NCI-H146 treated with DMSO at 0.1 percent for 48 hours (cell line): ENCODE results near the gene OTOF.
A peak's percentile ranks its signal among the peaks of the same experiment; 100 is the strongest.

Experiments
- DNase-seq: peaks from one replicate; lab custom pipeline; 2025; ENCODE audit not compliant: unreplicated experiment; lab: John Stamatoyannopoulos, UW

The OTOF gene

GRCh38 chr2:26503231-26503880, 25.4 kb upstream of the OTOF start:
- peak; percentile 86 for DNase-seq

DNA sequence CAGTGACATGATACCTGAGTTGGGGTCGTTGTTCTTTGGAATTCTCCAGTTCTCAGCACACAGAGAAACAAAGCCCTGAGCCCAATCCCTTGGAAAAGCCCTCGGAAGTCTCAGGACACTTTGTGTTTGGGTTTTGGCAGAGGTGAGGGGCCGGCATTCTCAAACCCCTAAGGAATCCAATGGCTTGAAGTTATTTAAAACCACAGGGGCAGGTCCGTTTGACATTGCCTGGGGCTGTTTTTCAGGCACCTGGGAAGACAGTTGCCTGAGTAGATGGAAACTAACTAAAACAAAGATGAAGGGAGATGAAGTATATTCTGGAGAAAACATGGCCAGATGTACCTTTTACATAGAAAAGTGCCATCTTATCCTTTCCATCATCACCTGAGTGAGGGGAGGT, 22.5 kb upstream of the OTOF start:
- no peak for DNase-seq

DNA sequence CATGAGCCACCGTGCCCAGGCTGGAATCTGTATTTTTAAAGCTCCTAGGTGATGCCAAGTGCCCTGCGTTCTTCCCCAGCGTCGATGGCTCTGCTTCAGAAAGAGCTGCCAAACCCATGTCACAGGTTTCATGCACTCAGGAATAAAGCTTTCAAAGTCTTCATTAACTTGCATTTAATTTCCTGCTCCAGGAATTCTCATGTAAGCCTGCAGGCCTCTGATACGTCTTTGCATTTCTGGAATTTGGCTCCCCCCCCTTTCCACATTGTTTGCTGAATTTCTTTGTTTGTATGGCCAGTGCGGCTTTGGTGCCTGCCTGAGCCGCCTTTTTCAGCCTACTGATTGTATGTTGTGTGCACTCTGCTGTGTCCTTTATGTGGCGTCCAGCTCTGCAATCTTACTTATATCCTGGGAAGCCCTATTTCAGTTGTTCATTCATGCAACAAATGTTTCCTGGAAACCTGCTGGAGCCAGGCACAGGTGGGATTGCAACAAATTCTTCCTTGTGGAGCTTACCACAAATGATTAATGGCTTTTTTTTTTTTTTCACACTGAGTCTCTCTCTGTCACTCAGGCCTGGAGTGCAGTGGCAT, 17.9 kb upstream of the OTOF start:
- DNase-seq, result no peak

- DNase-seq, result no peak
These were observed 17.0 kb upstream of the OTOF start for GRCh38 chr2:26494891-26495290.

DNA sequence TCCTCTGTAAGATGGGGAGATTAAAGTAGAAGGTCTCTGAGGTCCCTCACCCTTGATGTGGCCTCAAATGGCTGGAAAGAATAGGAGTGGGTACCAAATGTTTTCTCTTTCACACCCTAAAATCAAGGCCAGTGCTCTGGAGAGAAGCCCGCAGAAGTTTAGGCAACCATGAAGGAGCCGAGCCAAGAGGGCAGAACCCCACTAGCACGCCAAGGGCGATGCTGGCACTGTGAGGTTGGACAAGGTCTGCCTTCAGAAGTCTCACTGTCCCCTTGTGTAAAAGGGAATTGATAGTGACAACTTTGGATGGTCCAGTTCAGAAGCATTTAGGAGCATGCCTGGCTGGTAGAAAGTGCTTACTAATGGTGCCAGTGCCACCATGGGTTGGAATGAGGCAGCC, 16.3 kb upstream of the OTOF start:
- no peak for DNase-seq

- DNase-seq, result no peak
These were observed 15.6 kb upstream of the OTOF start for GRCh38 chr2:26493566-26493965.

DNA sequence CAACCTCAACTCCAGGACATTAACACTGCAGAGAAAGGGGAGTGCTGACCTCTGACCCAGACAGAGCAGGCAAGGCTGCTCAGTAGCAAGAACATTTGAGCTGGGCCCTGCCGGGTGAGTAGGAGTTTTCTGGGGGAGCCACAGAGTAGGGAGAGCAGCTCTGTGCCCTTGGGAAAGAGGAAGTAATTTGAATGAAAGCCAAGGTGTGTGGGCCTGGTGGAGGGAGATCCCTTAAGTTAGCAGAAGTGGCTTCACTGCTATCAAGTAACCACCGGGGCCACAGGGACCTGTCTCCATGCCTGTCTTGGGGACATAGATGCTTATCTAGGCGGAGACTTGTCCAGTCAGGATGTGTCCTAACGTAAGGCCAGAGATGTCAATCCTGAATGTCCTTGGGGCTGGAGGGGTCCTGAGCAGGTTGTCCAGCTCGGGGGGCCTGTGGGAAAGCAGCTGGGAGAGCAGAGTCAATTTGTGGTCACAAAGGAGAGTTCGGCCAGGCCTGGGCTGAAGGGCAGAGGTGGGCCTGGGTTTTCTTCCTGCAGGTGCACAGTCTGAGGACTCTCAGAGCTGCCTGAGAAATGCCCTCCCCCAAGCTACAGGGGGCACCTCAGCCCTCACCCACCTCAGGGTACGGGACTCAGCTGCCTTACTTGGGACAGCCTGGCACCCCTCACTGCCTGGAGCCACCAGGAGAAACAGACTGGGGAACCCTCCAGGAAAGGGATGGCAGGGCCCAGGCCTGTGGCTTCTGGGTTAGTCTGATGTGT, 15.0 kb upstream of the OTOF start:
- no peak for DNase-seq

DNA sequence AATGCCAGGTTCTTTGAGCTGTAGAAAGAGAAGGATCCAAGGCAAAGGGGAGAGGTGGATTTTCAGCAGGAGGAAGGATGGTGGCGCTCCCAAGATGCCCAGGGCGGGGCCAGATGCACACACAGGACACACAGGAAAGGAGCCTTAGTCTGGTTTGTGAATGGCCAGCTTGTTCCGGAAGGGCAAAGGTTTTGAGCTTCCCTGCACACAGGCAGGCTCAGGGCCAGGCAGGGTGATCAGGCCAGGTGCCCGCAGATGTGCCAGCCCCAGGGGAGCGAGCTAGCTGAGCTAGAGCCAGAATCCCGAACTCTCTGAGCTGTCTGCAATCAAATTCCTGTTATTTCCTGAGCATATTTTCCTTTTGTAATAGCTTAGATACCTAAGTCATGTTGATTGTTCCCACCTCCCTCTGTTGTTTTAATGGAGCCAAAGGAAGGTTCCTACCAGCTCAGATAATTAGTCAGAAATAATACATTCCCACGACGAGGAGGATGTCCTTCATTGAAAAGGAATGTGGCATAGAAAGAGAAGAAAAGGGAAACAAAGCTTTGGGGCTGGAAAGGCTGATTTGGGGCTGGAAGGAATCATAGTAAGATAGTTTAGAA, 13.7 kb upstream of the OTOF start:
- no peak for DNase-seq

DNA sequence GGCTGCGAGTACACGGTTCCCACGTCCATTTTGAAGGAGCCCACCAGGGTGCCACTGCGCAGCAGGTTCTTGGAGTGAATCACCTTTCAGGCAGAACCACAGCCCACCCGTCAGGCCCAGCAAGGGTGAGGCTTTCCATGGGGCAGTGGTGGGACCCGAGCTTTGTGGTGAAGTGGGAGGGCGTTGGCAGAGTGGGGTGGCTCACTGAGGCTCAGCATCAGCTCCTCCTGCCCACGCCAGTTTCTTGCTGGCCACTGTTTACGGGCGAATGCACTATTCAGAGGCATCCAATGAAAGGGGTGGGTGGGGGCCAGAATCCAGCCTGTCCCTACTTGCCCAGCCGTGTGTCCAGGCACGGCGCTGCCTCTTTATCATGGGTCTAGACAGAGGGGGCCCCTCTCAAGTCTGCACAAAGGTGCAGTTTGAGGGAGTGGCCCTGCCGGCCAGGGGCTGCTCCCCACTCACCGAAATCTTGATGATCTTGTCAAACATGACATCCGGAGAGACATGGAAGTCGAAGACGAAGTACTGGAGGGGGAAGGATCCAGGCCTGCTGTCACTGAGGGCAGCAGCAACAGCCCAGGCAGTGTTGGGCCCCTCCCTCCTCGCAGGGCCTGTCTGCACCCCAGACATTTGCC, 11.4 kb upstream of the OTOF start:
- DNase-seq, result no peak

- DNase-seq, result no peak
These were observed 10.7 kb upstream of the OTOF start for GRCh38 chr2:26488463-26489212.

- DNase-seq, result no peak
These were observed 9.3 kb upstream of the OTOF start for GRCh38 chr2:26487192-26487591.

DNA sequence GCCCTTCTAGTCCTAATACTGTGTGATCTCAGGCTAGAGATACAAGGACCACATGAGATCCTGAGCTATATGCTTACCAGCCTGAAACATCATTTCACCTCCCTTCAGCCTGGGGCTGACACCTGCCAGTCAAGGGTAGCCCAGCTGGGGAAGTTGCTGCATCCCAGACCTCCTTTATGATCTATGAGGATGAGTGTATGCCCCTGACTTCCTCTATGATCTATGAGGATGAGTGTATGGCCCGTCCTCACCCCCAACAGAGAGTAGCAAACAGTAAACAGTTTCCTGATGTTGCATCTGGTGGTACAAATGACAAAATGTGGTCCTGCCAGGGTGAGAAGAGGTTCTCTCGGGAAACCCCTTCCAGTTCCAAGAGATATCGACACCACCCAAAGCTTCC, 8.9 kb upstream of the OTOF start:
- no peak for DNase-seq

GRCh38 chr2:26485725-26486418, 7.9 kb upstream of the OTOF start:
- DNase-seq, result no peak

- no peak for DNase-seq
These were observed 7.2 kb upstream of the OTOF start for GRCh38 chr2:26485099-26485498.

GRCh38 chr2:26484579-26484978, 6.7 kb upstream of the OTOF start:
- no peak for DNase-seq

GRCh38 chr2:26483957-26484565, 6.1 kb upstream of the OTOF start:
- no peak for DNase-seq

DNA sequence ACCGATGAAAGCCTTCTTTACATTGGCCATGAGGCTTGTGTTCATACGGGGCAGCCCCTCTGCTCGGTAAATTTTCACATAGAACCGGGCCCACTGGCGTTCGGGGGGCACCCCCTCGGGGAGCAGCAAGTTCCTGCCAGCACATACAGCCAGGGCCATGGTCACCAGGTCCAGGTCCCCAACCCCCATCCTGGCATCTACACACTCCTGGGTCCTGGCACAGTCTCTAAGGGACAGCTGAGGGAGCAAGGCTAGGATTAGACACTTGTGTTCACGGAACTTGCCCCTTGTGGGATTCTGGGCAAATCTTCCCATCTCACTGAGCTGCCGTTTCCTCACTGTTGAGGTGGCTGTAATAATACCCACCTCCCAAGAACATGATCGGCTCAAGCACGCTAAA, 5.6 kb upstream of the OTOF start:
- no peak for DNase-seq

DNA sequence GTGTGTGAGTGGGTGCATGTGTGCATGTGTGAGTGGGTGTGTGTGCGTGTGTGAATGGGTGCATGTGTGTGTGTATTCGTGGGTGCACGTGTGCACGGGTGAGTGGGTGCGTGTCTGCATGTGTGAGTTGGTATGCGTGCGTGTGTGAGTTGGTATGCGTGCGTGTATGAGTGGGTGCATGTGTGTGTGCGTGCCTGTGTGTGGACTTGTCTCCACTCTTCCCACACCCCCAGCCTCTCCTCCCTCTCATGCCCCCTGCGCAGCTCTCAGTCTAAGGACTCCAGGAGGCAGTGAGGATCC, 5.1 kb upstream of the OTOF start:
- DNase-seq, result no peak

DNA sequence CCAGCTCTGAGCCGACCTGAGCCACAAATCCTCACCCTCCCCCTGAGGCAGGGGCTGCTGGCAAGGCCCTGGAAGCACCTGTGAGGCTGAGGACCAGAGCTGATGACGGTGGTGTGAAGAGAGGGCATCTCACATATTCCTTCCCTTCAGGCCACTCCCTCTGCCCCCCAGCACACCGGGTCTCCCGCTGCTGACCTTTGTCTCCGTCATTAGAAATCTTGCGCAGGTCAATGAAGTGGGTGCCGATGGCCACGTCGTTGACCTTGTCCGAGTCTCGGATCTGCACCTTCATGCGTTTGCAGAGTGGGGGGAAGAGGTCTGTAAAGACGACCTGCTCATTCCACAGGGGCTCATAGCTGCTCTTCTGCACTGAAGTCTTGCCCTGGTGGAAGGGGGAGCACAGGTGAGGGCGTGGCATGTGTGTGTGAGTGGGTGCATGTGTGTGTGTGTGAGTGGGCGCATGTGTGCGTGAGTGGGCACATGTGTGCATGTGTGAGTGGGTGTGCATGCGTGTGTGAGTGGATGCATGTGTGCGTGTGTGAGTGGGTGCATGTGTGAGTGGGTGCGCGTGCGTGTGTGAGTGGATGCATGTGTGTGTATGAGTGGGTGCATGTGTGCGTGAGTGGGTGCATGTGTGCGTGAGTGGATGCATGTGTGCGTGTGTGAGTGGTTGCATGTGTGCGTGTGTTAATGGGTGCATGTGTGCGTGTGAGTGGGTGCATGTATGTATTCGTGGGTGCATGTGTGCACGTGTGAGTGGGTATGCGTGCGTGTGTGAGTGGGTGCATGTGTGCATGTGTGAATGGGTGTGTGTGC, 4.5 kb upstream of the OTOF start:
- DNase-seq, result no peak
